Measurements from ENCODE around the gene MPC1L. TPM values are rescaled to one million over a fixed set of nuclear protein-coding genes. Genes with fewer than 3 reads are reported as not detected.

MPC1L gene
- total and polyA plus RNA-seq, 2 of the 4 experiments (the other 2 are of a cell fraction) = not detected

DNA sequence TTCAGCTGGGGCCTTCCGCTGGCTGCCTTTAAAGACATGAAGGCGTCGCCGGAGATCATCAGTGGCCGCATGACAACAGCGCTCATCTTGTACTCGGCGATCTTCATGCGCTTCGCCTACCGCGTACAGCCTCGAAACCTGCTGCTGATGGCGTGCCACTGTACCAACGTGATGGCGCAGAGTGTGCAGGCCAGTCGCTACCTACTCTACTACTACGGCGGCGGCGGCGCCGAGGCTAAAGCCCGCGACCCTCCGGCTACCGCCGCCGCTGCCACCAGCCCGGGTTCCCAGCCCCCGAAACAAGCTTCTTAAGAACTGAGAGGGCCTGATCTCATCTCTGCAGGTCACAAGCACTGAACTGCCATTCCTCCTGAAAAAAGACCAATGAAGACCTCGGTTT, 437 bp downstream of the MPC1L start:
- CTCF ChIA-PET = no interaction called here
- Histone ChIP-seq H4K8ac (ENCODE audit: low read depth in 2 of 2, low read length in 2 of 2) (no peak overlapping the region), H3K18ac (ENCODE audit: low read depth, low read length) (no peak overlapping the region), H3K9me1 (ENCODE audit: insufficient read depth, low read length) (no peaks in the 10 kb centered on the region), H2BK15ac (ENCODE audit: low read depth, low read length) (no peak overlapping the region), H2AK9ac (replicated peaks; ENCODE audit: low read depth, low read length, poor library complexity) (no peak overlapping the region), H3K4ac (ENCODE audit: low read depth, low read length) (no peak overlapping the region), H3K14ac (replicated peaks; ENCODE audit: low read depth, low read length) (no peak overlapping the region), H2BK120ac (ENCODE audit: low read depth, low read length) (no peak overlapping the region), H4K91ac (ENCODE audit: insufficient read depth, low read depth, low read length) (no peak overlapping the region), H3K23ac (ENCODE audit: low read depth, low read length) (no peak overlapping the region), H3K4me1 (ENCODE audit: control insufficient read depth, insufficient read depth, low read length) (peaks cover under 1% of the 10 kb centered on the region; the same call in 1 of the 2 replicates), H3K9ac (ENCODE audit: low read depth, low read length) (no peak overlapping the region), H4K20me1 (ENCODE audit: insufficient read depth, low read length) (no peaks in the 10 kb centered on the region), H3K36me3 (ENCODE audit: control insufficient read depth, insufficient read depth, low read length) (peaks cover 6% of the 10 kb centered on the region; the same call in 1 of the 2 replicates), H3K27me3 (ENCODE audit: control insufficient read depth, insufficient read depth, low read length) (peaks cover 1% of the 10 kb centered on the region), H2BK20ac (ENCODE audit: low read depth, low read length) (no peak overlapping the region), H3K4me2 (ENCODE audit: low read depth, low read length) (no peak overlapping the region), H2BK5ac (ENCODE audit: low read depth, low read length, poor library complexity, severe bottlenecking) (no peak overlapping the region), H3K27ac (ENCODE audit: insufficient read depth, low read length) (no peak overlapping the region), H2AK5ac (ENCODE audit: low read depth, low read length) (no peak overlapping the region), H2AFZ (replicated peaks; ENCODE audit: low read length, poor library complexity) (no peak overlapping the region), H4K5ac (ENCODE audit: low read depth, low read length) (no peak overlapping the region), H3K56ac (ENCODE audit: extremely low read depth, insufficient read depth, low read length) (no peak overlapping the region), H3K79me1 (ENCODE audit: low read depth in 1 of 2, low read length in 2 of 2) (no peaks in the 10 kb centered on the region), H3K9me3 (ENCODE audit: control insufficient read depth, insufficient read depth, low read length) (peaks cover 2% of the 10 kb centered on the region; the same call in 1 of the 2 replicates), H3K4me3 (ENCODE audit: insufficient read depth, low read depth, low read length) (no peak overlapping the region)
- 91% methylated on average over 24 of the region's 32 CpGs; no CpG with 5 or more reads in 1 of the 2 experiments for WGBS, 2 experiments (ENCODE audit: extremely low coverage in 2 of 2, insufficient read length in 1 of 2)
- no TSS peak for BruUV-seq (replicated peaks)
- POLR2A ChIA-PET (ENCODE audit: unreplicated experiment) = no interaction called here
- intact Hi-C loops (cut with micrococcal nuclease) = no loop called here
- in situ Hi-C loops (cut with MboI; ENCODE audit: low sequenced_read_pairs) = no loop called here
- dilution Hi-C loops (cut with HindIII; ENCODE audit: low sequenced_read_pairs, unreplicated experiment) = no loop called here
- DNase-seq = no peak
- TF ChIP-seq CEBPB (IDR thresholded peaks at IDR 0.05; ENCODE audit: low read depth, low read length) = no peak
- no peak for TF ChIP-seq MAZ (IDR thresholded peaks at IDR 0.05; ENCODE audit: borderline replicate concordance, low read depth, low read length)
- TF ChIP-seq, protein P1, sequence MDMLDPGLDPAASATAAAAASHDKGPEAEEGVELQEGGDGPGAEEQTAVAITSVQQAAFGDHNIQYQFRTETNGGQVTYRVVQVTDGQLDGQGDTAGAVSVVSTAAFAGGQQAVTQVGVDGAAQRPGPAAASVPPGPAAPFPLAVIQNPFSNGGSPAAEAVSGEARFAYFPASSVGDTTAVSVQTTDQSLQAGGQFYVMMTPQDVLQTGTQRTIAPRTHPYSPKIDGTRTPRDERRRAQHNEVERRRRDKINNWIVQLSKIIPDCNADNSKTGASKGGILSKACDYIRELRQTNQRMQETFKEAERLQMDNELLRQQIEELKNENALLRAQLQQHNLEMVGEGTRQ (IDR thresholded peaks at IDR 0.05; ENCODE audit: low read depth, low read length) = no peak
- no peak for TF ChIP-seq BHLHE40 (IDR thresholded peaks at IDR 0.05; ENCODE audit: low read depth, low read length)
- TF ChIP-seq SMC3 (IDR thresholded peaks at IDR 0.05; ENCODE audit: low read depth, low read length) = no peak
- TF ChIP-seq NFE2L2 (IDR thresholded peaks at IDR 0.05; ENCODE audit: low read depth, low read length) = no peak
- no peak for TF ChIP-seq RFX5 (IDR thresholded peaks at IDR 0.05; ENCODE audit: low read depth, low read length)
- TF ChIP-seq CHD1 (IDR thresholded peaks at IDR 0.05; ENCODE audit: low read depth, low read length) = no peak
- no peak for TF ChIP-seq FOS (IDR thresholded peaks at IDR 0.05; ENCODE audit: low read depth, low read length)
- TF ChIP-seq MXI1 (IDR thresholded peaks at IDR 0.05; ENCODE audit: borderline replicate concordance, low read depth, low read length) = no peak
- TF ChIP-seq RAD21 (IDR thresholded peaks at IDR 0.05; ENCODE audit: low read length) = no peak
- TF ChIP-seq ELK1 (IDR thresholded peaks at IDR 0.05; ENCODE audit: borderline replicate concordance, low read depth, low read length) = no peak
- TF ChIP-seq MAFK (IDR thresholded peaks at IDR 0.05; ENCODE audit: low read depth, low read length) = no peak
- no peak for TF ChIP-seq RCOR1 (IDR thresholded peaks at IDR 0.05; ENCODE audit: insufficient replicate concordance, low read length)
- TF ChIP-seq, protein P2, sequence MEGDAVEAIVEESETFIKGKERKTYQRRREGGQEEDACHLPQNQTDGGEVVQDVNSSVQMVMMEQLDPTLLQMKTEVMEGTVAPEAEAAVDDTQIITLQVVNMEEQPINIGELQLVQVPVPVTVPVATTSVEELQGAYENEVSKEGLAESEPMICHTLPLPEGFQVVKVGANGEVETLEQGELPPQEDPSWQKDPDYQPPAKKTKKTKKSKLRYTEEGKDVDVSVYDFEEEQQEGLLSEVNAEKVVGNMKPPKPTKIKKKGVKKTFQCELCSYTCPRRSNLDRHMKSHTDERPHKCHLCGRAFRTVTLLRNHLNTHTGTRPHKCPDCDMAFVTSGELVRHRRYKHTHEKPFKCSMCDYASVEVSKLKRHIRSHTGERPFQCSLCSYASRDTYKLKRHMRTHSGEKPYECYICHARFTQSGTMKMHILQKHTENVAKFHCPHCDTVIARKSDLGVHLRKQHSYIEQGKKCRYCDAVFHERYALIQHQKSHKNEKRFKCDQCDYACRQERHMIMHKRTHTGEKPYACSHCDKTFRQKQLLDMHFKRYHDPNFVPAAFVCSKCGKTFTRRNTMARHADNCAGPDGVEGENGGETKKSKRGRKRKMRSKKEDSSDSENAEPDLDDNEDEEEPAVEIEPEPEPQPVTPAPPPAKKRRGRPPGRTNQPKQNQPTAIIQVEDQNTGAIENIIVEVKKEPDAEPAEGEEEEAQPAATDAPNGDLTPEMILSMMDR (conservative IDR thresholded peaks at IDR 0.05; ENCODE audit: low read depth, low read length) = no peak
- TF ChIP-seq POLR2A (IDR thresholded peaks at IDR 0.05; ENCODE audit: low read depth, low read length) = no peak
- no peak for ATAC-seq (ENCODE audit: low read depth)

Data from IMR-90 (cell line).